Lower lobe of right lung (tissue), 2 donors: ENCODE results near the gene SLC35F3. TPM values are rescaled to one million over a fixed set of nuclear protein-coding genes. Genes with fewer than 3 reads are reported as not detected.
"Not testable (repeated sequence)": the region's sequence is repeated elsewhere in the genome, so short reads cannot be mapped to it uniquely, and the experiment has no call there.

ENCODE experiments used
- ATAC-seq, 2 donors: fragments of 200-7000 bp; cut with Tn5 transposase; one replicate each; pipeline ENCODE4 v1.9.1; 2020 to 2022; ENCODE audit warnings: mild to moderate bottlenecking in 2 of 2, moderate library complexity in 2 of 2
- DNase-seq: peaks from one replicate; pipeline ENCODE4 v3.0.0-alpha.2; 2020
- H3K27ac ChIP-seq: fragments of 200-600 bp; one replicate; pipeline ENCODE4 v1.8.0; 2022
- H3K27me3 ChIP-seq: fragments of 200-600 bp; one replicate; pipeline ENCODE4 v1.8.0; 2022; ENCODE audit warnings: low read depth
- H3K36me3 ChIP-seq: fragments of 200-600 bp; one replicate; pipeline ENCODE4 v1.8.0; 2022; ENCODE audit warnings: mild to moderate bottlenecking
- H3K4me1 ChIP-seq: fragments of 200-600 bp; one replicate; pipeline ENCODE4 v1.8.0; 2022
- H3K4me3 ChIP-seq: fragments of 200-600 bp; one replicate; pipeline ENCODE4 v1.8.0; 2022; ENCODE audit warnings: mild to moderate bottlenecking
- H3K9me3 ChIP-seq: fragments of 200-600 bp; one replicate; pipeline ENCODE4 v1.8.0; 2022
- CTCF ChIP-seq: fragments of 200-600 bp; IDR thresholded peaks from one replicate; pipeline ENCODE4 v1.8.0; 2022; ENCODE audit warnings: antibody characterized with exemption, mild to moderate bottlenecking
- intact Hi-C: fragments of 100-400 bp; cut with DNase I; formaldehyde crosslinking; loops from one replicate; pipeline ENCODE4 v1.11.0; 2022
- total RNA-seq: library from RNA; stranded (reverse); fragmentation: NEBNext Ultra II Directional; extraction: Animal tissue kit (Norgen Biotek cat#: 25700); gene quantifications from one replicate; pipeline ENCODE4 v1.2.1, GENCODE V29; 2021
- donor health status: DM: no; HTN: yes; CAD: no; lungs with severe emphysema.

SLC35F3 gene
- total RNA-seq, 1 donor from 2014 or later: 0.41 TPM

GRCh38 chr1:233883671-233884070 lies 20.8 kb upstream of the SLC35F3 start:
- intact Hi-C loops: no loop called here
- no peak overlapping the region for H3K27ac ChIP-seq
- no peak overlapping the region for H3K4me3 ChIP-seq
- ATAC-seq: no peak
- H3K4me1 ChIP-seq: no peaks in the 10 kb centered on the region
- H3K36me3 ChIP-seq: no peaks in the 10 kb centered on the region
- TF ChIP-seq CTCF: no peak
- no peak for DNase-seq
- H3K9me3 ChIP-seq: no peaks in the 10 kb centered on the region
- H3K27me3 ChIP-seq: no peaks in the 10 kb centered on the region

- H3K4me3 ChIP-seq: no peak overlapping the region
- DNase-seq (no peak), ATAC-seq (no peak)
- no peaks in the 10 kb centered on the region for H3K27me3 ChIP-seq
- no peaks in the 10 kb centered on the region for H3K9me3 ChIP-seq
- H3K36me3 ChIP-seq: no peaks in the 10 kb centered on the region
- H3K4me1 ChIP-seq: no peaks in the 10 kb centered on the region
- intact Hi-C loops: no loop called here
- TF ChIP-seq CTCF: no peak
- H3K27ac ChIP-seq: no peak overlapping the region
Observed at GRCh38 chr1:233884461-233885151, 19.9 kb upstream of the SLC35F3 start.

- H3K9me3 ChIP-seq: peaks cover 5% of the 10 kb centered on the region
- intact Hi-C loops: no loop called here
- no peak for TF ChIP-seq CTCF
- H3K4me1 ChIP-seq: no peaks in the 10 kb centered on the region
- H3K27ac ChIP-seq: no peak overlapping the region
- no peaks in the 10 kb centered on the region for H3K27me3 ChIP-seq
- DNase-seq (no peak), ATAC-seq (no peak)
- no peaks in the 10 kb centered on the region for H3K36me3 ChIP-seq
- no peak overlapping the region for H3K4me3 ChIP-seq
Observed at GRCh38 chr1:233885196-233885920, 19.1 kb upstream of the SLC35F3 start.

GRCh38 chr1:233891151-233891550 lies 13.3 kb upstream of the SLC35F3 start:
- H3K27ac ChIP-seq, H3K9me3 ChIP-seq, H3K36me3 ChIP-seq, intact Hi-C loops, H3K4me1 ChIP-seq, H3K27me3 ChIP-seq, H3K4me3 ChIP-seq, DNase-seq, ATAC-seq: not testable (repeated sequence)

- intact Hi-C loops: no loop called here
- H3K36me3 ChIP-seq: no peaks in the 10 kb centered on the region
- no peak for DNase-seq
- H3K9me3 ChIP-seq: no peaks in the 10 kb centered on the region
- ATAC-seq: no peak
- no peaks in the 10 kb centered on the region for H3K4me1 ChIP-seq
- H3K4me3 ChIP-seq: no peak overlapping the region
- H3K27me3 ChIP-seq: no peaks in the 10 kb centered on the region
- TF ChIP-seq CTCF: no peak
- H3K27ac ChIP-seq: no peak overlapping the region
Observed at GRCh38 chr1:233897325-233898162, 6.9 kb upstream of the SLC35F3 start.
